HCT116 (cell line): ENCODE results near the gene RELB.

Source experiments
- EZH2 ChIP-seq: fragments of 200-600 bp; sonication (generic); IDR thresholded peaks from 2 replicates; pipeline ENCODE4 v1.6.1; 2017; ENCODE audit warnings: antibody characterized with exemption, mixed run types
- FOSL1 ChIP-seq: IDR thresholded peaks from 2 replicates; pipeline ENCODE4 v1.6.1; 2012; ENCODE audit warnings: low read depth
- RAD21 ChIP-seq: IDR thresholded peaks from 2 replicates; pipeline ENCODE4 v1.6.1; 2012; ENCODE audit warnings: low read depth, mild to moderate bottlenecking
- SIN3A ChIP-seq: IDR thresholded peaks from 2 replicates; pipeline ENCODE4 v1.6.1; 2012; ENCODE audit warnings: low read depth
- TF ChIP-seq, protein P1 (sequence below): IDR thresholded peaks from 2 replicates; pipeline ENCODE4 v1.6.1; 2012
- TF ChIP-seq, protein P2 (sequence below): IDR thresholded peaks from 2 replicates; pipeline ENCODE4 v1.6.1; 2012

DNA sequence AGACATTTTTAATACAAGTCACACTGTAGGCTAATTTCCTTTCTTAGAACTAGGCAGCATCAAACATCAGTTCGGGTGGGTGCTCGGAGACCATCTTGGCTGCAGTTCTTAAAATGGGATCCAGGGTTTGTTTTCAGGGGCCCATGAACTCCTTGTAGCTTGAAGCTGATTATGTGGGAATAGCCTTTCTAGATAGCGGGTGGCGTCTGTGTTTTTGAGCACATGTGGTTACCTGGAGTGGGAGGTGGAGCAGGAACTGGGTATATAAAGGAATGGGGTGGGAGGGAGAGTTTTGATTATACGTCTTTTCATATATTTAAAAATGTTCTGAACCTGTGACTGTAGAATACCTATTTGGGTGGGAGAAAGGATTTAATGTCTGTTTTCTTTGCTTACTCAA, 33.1 kb upstream of the RELB start:
- TF ChIP-seq RAD21 (no peak), FOSL1 (no peak), SIN3A (no peak), EZH2 (no peak)
- TF ChIP-seq, protein P1, sequence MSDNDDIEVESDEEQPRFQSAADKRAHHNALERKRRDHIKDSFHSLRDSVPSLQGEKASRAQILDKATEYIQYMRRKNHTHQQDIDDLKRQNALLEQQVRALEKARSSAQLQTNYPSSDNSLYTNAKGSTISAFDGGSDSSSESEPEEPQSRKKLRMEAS = no peak
- TF ChIP-seq, protein P2, sequence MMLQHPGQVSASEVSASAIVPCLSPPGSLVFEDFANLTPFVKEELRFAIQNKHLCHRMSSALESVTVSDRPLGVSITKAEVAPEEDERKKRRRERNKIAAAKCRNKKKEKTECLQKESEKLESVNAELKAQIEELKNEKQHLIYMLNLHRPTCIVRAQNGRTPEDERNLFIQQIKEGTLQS = no peak
